Lower leg skin (tissue), 4 donors: ENCODE measurements around the gene HHIP. TPM values are rescaled to one million over a fixed set of nuclear protein-coding genes. Genes with fewer than 3 reads are reported as not detected.

Experiments
- DNase-seq, 2 donors: peaks; one replicate each; pipeline ENCODE4 v3.0.0-alpha.2; 2019; ENCODE audit warnings: low spot score in 2 of 2
- H3K4me3 ChIP-seq: fragments of 200-600 bp; sonication (generic); 2 replicates; pipeline ENCODE4 v1.5.1; 2017; ENCODE audit warnings: mild to moderate bottlenecking, low read depth; ENCODE audit not compliant: poor library complexity, severe bottlenecking
- POLR2A ChIP-seq, 2 donors: fragments of 450-650 bp; IDR thresholded peaks; one replicate each; pipeline ENCODE4 v1.6.1; 2016 to 2017; ENCODE audit warnings: antibody characterized with exemption in 2 of 2, mild to moderate bottlenecking in 1 of 2, moderate library complexity in 1 of 2
- WGBS, 2 donors: methylation state at CpG; one replicate each; pipeline ENCODE4 v1.1.5; 2018; 5-methylcytosine and 5-hydroxymethylcytosine counted together
- intact Hi-C: fragments of 100-400 bp; cut with DNase I; formaldehyde crosslinking; loops from one replicate; pipeline ENCODE4 v1.15.0; 2023; ENCODE audit warnings: low total_unique reads
- total RNA-seq, 4 donors: library from RNA; depleted of rRNA; stranded (reverse); fragments of >200 nt; gene quantifications; one replicate each; pipeline ENCODE4 v1.1.0, GENCODE V29; 2016
- TF ChIP-seq, protein P1 (sequence below), 3 donors: fragments of 450-650 bp; IDR thresholded peaks; one replicate each; pipeline ENCODE4 v1.5.1; 2016; ENCODE audit warnings: antibody characterized with exemption in 3 of 3, mild to moderate bottlenecking in 3 of 3, moderate library complexity in 2 of 3

Gene HHIP
- total RNA-seq, 4 donors from 2014 or later: 0.03 to 0.04 TPM; not detected in 2

DNA sequence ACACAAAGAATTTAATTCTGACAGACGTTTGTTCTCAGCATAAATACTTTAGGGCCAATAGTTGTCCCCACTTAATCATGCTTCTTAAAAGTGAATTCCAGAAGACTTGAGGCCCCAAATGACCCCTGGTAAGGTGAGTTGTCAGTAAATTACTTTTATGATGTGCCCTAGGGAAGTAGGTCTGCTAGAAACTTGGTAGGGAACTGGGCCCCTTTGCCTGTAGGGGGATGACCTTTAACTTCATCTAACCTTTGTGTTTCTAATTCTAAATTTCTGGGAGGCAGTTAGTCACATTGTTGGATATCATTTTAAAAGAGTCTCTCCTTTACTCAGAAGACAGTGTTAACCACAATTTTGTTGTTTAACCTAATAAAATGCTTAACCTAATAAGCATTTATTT lies 28.8 kb downstream of the HHIP start:
- 57 to 62% methylated on average over 1 of the region's 1 CpG for WGBS, 2 donors
- H3K4me3 ChIP-seq: no peak overlapping the region
- DNase-seq: no peak
- intact Hi-C loops: no loop called here
- no peak for TF ChIP-seq POLR2A (IDR thresholded peaks at IDR 0.05)
- TF ChIP-seq, protein P1, sequence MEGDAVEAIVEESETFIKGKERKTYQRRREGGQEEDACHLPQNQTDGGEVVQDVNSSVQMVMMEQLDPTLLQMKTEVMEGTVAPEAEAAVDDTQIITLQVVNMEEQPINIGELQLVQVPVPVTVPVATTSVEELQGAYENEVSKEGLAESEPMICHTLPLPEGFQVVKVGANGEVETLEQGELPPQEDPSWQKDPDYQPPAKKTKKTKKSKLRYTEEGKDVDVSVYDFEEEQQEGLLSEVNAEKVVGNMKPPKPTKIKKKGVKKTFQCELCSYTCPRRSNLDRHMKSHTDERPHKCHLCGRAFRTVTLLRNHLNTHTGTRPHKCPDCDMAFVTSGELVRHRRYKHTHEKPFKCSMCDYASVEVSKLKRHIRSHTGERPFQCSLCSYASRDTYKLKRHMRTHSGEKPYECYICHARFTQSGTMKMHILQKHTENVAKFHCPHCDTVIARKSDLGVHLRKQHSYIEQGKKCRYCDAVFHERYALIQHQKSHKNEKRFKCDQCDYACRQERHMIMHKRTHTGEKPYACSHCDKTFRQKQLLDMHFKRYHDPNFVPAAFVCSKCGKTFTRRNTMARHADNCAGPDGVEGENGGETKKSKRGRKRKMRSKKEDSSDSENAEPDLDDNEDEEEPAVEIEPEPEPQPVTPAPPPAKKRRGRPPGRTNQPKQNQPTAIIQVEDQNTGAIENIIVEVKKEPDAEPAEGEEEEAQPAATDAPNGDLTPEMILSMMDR (IDR thresholded peaks at IDR 0.05): no peak

DNA sequence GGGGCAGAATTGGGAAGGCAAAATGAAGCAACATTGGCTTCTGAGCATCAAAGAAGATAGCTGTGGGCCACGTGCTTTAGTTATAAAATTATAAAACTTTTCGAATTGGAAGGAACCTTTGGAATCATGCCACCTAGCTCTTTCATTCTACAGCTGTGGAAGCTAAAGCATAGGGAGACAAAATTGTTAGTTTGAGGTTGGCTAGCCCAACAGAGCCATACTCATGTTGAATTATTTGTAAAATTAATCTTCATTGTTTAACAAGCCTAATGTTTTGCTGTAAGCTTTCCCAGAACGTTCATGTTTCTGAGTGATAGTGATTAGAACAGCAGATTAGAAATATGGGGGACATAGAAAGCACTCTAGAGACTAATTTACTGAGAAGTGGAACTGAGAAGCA lies 35.9 kb downstream of the HHIP start:
- no peak for DNase-seq
- WGBS, 2 donors: 36 to 39% methylated on average over 3 of the region's 3 CpGs

DNA sequence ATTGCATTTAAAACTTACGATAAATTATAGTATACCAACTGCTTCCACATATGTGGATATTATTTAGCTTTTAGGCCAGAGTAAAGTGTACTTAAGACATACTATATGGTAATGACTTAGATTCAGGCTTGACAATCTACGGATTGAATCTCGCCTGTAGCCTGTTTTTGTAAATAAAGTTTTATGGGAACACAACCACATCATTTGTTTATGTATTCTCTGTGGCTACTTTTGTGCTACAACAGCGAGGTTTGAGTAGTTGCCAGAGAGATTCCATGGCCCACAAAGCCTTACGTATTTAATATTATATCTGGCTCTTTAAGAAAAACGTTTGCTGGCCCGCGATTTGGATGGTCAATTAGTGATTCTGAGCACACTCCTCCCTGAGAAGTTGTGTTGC lies 37.6 kb downstream of the HHIP start:
- WGBS, 2 donors: 89 to 93% methylated on average over 8 of the region's 8 CpGs
- no peak for TF ChIP-seq POLR2A (IDR thresholded peaks at IDR 0.05)
- TF ChIP-seq, protein P1 (IDR thresholded peaks at IDR 0.05): no peak
- intact Hi-C loops: no loop called here
- no peak for DNase-seq
- no peak overlapping the region for H3K4me3 ChIP-seq

More for the DNA sequence above, 35.9 kb downstream of the HHIP start:
- intact Hi-C loops: no loop called here
- no peak overlapping the region for H3K4me3 ChIP-seq
- TF ChIP-seq, protein P1 (IDR thresholded peaks at IDR 0.05): no peak
- TF ChIP-seq POLR2A (IDR thresholded peaks at IDR 0.05): no peak

DNA sequence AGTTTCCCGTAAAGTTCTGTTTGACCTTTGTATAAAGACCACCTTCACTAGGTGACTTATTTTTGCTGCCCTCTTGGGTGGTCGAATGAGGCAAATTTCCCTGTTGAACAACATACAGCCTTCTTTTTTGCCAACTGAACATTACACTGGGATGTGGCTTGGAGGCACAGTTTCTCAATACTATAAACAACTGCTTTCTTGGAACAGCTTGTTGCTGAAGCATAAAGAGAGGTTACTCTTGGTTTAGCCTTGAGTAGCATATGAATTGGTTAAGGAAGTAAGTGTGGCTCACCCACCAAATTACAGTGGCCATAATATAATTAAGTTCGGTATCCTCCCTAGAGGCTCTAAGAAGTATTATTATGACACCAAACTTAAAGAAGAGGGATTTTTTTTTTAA lies 40.0 kb downstream of the HHIP start:
- TF ChIP-seq POLR2A (IDR thresholded peaks at IDR 0.05): no peak
- TF ChIP-seq, protein P1 (IDR thresholded peaks at IDR 0.05): no peak
- no peak for DNase-seq
- intact Hi-C loops: no loop called here
- WGBS, 2 donors: 61 to 73% methylated on average over 3 of the region's 3 CpGs
- H3K4me3 ChIP-seq: no peak overlapping the region

DNA sequence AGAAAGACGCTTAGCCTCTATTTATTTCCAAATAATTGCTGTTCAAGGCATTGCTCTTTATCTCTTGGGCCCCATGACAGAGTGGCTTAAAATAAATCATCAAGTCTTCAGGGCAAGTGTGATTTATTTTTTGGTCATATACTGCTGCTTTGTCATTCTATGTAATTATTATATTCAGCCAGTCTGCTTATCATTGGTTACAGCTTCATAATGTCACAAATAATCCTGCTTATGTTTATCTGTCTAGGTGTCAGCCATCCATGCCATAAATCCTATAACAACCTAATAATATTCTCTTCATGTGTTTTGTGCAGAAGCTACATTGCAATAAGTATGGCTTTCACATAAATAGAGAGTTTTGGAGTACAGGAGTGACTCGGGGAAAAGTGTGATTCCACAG lies 41.0 kb downstream of the HHIP start:
- no peak overlapping the region for H3K4me3 ChIP-seq
- TF ChIP-seq, protein P1 (IDR thresholded peaks at IDR 0.05): no peak
- no peak for TF ChIP-seq POLR2A (IDR thresholded peaks at IDR 0.05)
- intact Hi-C loops: no loop called here
- no peak for DNase-seq
- 80 to 84% methylated on average over 2 of the region's 2 CpGs for WGBS, 2 donors

DNA sequence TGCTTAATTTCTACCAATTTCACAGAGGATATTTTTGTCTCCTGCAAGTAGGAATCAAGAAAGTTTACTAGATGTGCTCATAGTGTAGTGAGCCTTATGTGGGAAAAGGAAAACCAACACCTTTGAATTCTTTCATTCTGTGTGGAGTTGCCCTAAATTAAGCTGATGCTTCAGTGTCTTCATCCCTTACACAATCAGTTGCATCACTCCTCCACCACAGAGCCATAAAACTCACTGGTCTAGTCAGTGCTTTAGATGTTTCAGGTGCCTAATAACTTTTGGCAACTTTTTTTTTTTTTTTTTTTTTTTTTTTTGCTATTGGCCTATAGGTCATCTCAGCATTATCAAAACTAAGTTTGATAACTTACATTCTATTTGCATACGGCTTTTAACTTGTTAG lies 41.5 kb downstream of the HHIP start:
- H3K4me3 ChIP-seq: no peak overlapping the region
- intact Hi-C loops: no loop called here
- DNase-seq: no peak
- TF ChIP-seq, protein P1 (IDR thresholded peaks at IDR 0.05): no peak
- no peak for TF ChIP-seq POLR2A (IDR thresholded peaks at IDR 0.05)
- 87 to 91% methylated on average over 1 of the region's 1 CpG for WGBS, 2 donors
